ELF-1 (cell line): ENCODE results near the gene EPS8.
"Not testable (repeated sequence)": the region's sequence is repeated elsewhere in the genome, so short reads cannot be mapped to it uniquely, and the experiment has no call there.

Source experiments
- DNase-seq: peaks from one replicate; pipeline ENCODE4 v3.0.0-alpha.2; 2016; ENCODE audit warnings: low read depth, low spot score

EPS8 gene

DNA sequence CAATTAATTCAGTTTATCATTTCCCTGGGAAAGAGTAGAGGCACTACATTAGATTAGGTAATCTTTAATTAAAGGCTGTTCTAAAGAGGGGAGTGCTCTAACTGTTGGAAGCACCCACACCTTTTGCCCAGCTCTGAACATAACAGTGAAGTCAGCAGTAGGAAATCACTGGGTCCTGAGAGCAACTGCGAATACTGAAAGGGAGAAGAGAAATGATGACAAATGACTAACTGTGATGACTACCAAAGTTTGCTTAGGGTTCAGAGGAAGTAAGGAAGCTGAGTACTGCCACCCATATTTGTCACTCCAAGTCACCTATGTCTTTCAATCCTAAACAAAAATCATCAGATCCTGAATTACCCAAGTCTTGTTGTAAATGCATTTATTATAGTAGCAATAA is 140.6 kb downstream of the EPS8 start:
- DNase-seq, result no peak

DNA sequence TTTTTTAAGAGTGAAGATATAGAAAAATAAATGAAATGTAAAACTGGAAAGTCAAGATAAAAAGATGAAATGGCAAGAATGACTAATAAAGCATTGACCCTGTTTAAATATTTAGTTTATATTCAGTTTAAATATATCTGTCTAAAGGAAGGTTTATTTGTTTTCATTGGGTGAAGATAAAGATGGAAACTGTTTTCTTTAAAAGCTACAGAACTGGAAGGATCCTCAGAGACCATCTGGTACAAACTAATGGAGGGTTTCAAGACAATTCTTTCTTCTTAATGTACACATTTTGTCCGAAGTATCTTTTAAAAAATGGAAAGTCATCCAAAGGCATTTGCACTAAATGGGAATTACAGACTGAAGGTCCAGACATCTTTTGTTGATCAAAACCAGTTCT is 142.6 kb downstream of the EPS8 start:
- no peak for DNase-seq

DNA sequence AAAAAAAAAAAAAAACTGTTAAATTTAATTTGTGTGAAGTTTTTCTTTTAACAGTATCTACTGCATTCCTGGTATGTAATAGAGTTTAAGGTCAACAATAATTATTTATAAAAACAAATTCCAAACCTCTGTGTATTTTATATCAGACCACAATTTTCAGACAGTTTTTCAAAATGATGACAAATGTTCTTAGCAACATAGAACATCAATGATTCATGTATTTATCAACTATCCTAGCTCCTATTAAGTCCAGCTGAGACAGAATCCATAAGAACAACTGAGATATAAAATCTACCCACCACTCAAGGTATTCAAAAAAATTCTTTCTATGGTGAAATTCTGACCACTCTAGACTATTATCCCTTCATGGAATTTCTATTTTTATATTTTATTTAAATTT is 144.5 kb downstream of the EPS8 start:
- DNase-seq, result no peak

DNA sequence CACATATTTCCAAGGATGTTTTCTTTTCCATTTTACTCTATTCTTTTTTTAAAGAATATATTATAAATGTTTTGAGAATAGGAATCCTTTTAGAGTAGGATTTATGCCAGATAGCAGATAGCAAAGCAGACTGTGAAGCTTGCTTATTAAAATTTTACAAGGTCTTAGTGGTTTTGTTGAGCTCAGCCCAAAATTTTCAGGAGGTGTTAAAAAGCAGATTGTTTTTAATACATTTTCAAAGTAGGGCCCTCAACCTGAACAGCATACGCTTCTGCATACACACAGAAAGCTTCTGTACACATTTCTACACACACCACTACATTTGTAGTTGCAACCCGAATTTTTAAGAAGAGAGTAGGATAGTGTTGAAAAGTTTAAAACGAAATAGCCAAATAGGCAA is 151.0 kb downstream of the EPS8 start:
- no peak for DNase-seq

DNA sequence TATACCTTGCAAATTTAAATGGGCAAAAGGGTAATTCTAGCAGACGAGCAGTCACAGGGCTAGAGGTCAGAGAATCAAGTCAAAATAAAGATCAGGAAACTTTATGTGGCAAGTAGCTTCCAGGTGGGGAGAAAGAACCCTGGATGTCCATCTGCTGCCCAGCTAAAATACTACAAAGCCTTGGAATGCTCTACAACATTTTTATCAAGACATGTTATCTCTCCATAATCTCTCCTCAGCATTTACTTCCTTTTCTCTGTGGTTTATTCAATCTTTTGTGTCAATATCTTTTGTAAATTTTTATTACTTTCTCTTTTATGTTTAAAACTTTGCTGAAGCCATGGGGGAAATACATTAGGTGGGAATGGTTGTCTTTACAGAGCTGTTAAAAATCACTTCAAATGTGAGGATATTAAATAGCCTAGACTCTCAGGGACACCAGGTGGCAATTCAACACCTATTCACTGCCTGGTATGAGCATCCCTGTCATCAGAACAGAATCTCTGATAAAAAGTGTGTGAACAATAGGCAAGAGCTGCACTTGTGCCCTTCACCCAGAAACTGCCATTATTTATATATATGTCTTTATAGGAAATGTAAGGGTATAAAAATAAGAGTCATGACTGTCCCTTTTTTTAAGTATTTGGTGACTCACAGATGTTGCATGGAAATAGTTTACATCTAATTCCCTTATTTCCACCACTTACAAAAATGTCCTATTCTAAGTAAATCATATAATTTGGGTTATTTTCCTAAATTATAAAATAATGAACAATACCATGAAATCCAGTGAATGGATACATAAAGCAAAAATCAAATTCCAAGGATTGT is 152.9 kb downstream of the EPS8 start:
- DNase-seq, result no peak

DNA sequence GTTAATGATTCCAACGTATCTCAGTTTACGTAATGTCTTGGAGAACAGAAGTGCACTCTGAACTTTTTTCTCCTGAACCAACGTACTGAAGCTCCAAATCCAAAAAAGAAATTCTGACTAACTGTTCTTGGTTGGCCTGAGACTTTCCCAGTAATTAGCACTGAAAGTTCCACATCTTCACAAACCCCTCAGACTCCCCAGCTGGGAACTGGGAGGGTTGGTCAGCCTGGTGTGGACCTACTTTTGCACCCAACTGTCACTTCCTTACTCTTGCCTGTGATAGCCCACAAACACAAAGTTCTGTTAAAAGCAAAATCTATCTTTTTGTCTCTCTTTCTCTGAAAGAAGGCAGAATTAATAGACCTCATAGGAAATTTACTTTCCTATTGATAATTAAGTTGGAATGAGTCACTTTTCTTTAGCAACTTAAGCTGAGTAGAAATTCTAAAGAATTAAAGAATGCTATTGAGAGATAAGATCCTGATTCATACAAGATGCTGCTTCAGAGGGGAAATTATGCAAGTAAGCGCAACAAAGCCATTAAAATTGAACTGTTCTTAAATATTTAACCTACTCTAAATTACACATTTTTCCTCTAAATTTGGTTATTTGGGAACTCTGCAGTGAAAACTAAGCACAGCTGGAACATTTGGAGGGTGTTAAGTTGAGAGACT is 155.0 kb downstream of the EPS8 start:
- DNase-seq, result no peak

DNA sequence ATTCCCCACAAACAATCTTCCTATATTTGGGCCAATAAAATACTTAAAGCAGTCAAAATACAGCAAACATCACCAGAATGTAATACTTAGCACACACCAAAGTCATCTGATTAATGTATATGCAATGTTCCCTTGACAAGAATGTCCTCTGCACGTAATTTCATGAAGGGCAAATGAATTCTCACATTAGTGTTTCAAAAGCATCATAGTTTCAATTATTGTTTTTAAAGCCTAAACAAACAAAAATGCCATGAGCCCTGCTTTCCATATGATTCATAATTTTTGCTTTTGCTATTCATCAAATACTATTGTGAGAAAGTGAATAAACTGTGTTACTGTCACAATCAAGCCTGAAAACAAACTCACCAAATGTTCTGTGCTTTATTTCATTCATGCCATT is 156.0 kb downstream of the EPS8 start:
- DNase-seq, result no peak

DNA sequence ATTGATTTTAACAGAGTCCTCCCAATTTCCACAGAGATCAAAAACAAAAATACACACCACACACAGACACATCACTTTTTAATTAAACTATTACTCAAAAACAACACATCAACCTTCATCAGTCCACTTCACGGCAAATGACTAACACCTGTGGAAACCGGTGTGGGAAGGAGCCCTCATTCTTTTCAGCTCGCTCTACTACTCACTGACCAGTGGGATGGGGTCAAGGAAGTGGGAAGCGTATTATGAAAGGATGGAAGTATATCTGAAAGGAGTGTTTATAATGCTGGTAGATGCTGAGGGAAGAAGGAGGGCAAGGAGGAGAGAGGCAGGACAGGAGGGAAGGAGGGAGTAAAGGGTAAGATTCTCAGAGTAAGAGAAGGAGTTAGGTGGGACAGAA is 156.5 kb downstream of the EPS8 start:
- DNase-seq, result no peak

DNA sequence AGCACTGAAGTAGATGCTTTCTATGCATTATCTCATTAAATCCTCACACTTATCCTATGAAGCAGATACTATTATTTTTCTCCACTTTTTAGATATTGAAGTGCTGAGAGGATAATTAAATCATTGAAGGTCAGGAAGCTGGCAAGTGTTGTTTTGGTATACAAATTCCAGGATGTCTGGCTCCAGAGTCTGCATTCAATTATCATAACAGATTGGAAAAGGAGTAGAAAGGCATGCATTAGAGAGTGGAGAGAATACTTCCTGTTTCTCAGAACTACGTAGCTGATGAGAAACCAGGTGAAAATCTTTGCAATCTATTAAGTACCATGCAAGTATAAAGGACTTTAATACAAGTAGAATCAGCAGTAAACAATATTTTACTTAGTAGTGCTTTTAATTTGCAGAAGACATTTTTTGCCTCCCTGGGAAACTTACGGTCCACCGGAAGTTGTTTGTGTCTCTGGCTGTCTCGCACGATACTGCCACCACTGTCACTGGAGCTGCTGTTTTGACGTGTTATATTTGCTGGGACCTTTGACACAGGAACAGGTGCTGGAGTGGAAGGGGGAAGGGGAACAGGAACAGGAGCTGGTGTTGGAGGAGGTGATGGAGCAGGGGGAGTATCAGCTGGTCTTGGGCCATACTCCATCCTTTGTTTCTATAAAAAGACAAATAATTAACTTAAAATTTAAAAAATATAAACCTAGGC is 158.0 kb downstream of the EPS8 start:
- DNase-seq, result no peak

DNA sequence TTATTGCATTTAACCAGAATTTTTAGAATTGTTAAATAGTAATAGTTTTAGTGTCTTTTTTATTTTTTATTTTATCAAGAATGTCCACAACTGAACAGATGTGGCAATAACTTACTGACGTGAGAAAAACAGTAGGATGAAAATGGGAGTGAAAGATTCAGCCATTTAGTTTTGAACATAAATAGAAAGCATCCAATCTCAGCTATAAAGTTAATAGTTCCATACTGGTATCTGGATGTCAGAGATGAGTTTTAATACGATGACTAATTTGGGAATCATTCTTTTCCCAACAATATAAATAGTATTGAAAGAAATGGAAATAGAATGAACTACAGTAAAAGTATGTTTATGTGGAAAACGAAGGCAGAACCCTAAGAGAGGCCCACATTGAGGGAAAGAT is 159.4 kb downstream of the EPS8 start:
- no peak for DNase-seq

DNA sequence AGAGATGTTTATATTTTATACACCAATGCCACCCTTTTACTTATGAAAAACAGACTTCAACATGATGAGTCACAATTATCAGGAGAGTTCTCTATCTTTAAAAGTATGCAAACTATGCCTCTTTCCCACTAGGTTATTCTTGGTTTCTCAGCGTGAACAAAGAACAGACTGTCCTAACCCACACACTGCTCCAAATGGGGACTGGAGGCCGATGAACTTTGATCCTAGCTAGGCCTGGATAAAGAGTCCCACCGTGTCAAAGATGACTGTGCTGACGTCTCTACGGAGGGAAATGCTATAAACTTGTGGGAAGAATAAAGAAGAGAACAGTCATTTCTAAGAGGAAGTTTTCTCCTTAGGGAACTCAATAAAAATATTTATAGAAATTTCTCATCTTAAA is 160.1 kb downstream of the EPS8 start:
- peak; percentile 46 for DNase-seq

DNA sequence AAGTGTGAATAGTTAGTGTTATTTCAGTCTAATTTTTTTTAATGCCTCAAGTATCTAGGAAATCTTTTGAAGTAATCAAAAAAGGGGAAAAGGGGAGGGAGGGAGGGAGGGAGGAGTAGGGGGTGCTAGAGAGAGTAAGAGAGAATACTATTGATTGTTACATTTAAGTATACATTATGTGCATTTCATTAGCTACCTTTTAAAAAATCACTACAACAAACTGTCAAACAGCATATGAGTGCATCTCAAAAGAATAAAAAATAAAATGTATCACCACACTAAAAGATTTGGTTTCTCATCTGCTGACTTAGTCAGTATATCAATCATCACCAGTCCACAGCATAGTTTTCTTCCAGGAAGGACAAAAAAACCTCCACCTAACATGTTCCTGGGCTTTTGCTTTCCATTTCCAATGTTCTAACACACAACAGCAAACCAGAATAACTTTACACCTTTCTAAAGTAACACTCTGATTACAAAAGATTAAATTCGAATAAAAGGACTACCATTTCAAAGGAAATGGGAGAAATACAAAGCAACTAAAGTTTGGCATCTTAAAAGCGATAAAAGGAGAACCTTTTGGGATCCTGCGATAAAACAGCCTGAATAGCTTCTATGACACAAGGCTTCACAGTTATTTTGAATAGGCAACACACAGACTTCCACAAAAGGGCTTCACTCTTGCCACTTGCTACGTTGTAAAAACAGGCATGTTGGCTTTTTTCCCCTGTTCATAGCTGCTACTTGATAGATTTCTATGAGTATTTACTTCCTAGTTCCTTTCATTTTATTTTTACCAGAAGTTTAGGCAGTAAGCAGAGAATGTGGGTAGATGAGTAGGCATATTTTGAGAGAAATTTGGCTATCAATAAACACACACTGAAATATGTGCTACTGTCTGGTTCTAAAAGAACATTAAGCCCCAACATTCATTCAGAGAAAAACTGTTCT is 160.9 kb downstream of the EPS8 start:
- no peak for DNase-seq

DNA sequence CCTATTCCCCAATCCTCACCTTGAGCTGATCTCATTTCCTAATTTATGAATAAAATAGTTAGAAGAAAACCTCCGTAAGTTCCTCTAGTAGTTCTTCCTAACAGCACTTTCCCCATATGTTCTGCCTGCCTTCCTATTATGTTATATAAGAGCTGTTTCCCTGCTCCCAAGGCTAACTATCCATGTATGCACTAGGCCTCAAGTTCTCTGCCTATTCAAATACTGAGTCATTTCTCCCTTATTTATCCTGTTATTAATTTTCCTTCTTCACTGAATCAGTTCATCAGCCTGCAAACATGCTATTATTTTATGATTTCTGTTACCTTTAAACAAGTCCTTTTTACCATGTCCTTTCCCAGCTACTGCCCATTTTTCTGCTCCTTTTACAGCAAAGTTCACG is 164.1 kb downstream of the EPS8 start:
- DNase-seq, result no peak

DNA sequence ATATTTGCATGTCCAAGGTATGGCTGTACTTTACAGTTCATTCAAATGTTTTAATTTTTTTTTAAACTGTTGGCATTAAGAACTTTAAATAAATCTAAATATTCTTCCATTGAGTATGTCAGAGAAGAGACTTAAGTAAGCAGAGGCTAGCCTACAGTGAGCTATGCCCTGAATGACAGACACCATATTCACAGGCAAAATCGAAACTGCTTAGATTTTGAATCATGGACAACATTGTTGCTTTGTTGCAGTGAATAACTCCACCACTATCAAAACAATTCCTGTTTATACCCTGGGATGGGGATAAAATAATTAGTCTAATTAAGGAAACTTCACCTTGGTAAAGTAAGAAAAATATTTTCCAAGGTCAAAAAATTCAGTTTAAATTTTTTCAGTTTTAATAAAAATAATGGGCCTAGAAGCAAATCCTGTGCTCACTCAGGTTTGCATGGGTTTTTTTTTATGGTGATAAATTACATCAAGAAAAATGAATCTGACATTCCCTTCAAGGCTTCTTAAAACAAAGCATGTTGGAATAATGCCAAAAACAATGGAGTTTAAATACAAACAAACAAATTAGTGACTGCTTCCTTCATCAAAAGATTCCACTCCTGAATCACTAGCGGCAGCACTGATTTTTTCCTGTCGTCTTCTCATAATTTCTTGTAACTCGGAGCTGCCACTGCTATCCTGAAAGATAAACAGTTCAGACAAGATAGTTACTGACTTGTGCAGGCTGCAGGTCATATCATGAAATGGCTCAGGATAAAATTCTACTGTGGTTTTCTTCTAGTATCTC is 168.2 kb downstream of the EPS8 start:
- no peak for DNase-seq

DNA sequence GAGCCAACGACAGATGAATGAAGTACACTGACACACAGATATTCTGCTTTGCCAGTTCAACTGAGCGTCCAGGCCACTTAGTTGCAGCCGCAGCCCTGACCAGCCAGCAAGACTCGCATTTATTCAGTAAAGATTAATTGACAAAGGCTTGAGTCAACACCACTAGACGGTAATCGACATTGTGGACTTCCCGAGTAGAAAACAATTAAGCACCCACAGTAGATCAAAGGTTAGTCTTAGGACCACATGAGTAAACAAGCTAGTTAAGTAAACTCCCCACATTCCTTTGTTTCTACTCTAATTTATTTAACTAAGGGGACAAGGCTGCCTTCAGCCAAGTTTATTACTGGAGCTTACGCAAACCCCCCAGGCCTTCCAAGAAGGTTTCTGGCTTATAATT is 172.7 kb downstream of the EPS8 start:
- not testable (repeated sequence) for DNase-seq

DNA sequence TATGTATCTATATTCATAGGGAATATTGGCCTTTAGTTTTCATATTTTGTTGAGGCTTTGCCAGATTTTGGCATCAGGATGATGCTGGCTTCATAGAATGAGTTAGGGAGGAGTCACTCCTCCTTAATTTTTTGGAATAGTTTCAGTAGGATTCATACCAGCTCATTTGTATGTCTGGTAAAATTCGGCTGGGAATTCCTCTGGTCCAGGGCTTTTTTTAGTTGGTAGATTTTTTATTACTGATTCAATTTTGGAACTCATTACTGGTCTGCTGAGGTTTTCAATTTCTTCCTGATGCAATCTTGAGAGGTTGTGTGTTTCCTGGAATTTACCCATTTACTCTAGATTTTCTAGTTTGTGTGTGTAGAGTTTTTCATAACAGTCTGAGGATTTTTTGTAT is 175.2 kb downstream of the EPS8 start:
- no peak for DNase-seq

DNA sequence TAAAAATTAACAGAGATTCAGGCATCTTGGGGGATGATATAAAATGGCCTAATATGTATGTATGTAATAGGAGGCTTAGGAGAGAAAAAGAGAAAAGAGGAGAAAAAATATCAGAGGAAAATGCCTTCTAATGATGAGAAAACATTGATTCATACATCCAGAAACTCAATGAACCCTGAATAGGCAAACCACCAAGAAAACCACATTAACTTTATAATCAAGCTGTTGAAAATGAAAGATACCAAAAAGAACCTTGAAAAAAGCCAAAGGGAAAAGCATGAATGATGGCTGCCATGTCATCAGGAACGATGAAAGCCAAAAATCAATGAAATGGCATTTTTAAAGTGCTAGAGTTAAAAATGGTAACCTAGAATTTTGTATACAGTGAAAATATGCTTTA is 180.2 kb downstream of the EPS8 start:
- no peak for DNase-seq

DNA sequence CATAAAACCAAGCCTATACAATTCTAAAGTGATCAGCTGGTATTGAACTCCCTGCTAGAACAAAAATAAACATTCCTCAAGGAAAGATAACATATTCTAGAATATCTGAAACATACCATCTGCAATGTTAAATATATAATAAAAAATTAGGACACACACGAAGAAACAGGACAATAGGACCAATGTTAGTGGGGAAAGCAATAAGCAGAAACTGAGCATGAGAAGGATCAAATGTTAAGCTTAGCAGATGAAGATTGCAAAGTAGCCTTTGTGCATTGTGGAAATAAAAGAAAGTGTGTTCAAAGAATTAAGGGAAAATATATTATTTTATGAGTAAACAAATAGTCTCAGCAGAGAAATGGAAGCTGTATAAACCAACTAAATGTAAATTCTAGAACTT is 180.8 kb downstream of the EPS8 start:
- no peak for DNase-seq

DNA sequence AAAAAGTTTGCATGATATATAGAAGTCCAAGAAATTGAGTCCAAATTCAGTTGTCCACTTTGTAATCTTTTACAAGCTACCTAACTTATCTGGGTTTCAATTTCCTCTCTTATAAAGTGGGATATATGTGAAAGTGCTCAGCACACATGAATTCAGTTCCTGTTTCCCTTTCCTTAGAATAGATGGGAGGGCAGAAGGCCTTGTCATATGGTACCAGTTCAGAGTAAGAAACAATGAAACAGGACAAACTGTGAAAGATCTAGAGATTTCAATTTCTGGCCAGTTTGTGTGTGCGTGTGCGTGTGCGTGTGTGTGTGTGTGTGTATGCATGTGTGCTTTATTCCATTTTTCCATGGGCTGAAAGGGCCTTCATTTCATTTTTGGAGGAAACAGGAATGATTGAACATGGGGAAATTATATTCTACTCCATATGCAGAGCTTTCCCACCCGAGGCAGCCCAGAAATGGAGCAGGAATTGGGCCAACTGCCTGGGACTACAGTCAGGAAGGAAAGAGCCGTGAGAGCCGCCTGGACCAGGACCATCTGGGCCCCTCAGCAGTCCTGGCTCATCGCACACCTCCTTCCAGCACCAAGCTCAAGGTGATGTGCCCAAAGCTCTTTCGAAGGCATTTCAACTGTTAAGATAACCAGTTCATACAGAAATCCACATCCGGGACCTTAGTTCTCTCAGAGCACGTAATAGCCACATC is 183.2 kb downstream of the EPS8 start:
- DNase-seq, result no peak

DNA sequence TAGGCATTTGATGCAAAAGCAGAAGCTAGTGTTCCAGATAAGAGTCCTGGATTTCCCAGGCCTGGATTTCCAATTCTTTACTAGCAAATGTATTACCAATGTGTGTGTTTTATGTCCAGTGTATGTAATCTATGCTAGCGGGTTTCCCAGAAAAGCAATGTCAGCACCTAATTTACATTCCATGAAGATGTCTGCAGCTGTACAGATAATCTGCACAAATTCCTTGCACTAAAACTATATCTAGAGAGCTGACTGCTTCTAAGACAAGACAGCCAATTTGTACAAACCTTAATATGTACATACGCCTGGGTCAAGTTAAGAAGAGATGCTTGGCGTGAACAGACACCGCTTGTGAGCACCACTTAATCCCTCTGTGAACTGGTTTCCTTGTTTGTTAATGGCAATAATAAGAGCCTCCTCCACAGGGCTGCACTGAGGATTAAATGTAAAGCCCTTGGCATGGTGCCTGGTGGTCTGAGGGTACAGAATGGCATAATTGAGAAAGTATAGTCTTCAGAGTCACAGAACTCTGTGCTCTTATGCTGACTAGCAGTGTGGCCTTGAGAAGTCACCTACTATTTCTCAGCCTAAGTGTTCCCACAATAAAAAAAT is 185.6 kb downstream of the EPS8 start:
- DNase-seq, result peak; percentile 11
